SK-N-SH (cell line): ENCODE results near the gene TRAF2. TPM values are rescaled to one million over a fixed set of nuclear protein-coding genes. Genes with fewer than 3 reads are reported as not detected.

ENCODE experiments used
- CTCF ChIA-PET: fragments of 300-600, 350-600 bp; formaldehyde crosslinking; extraction: SDS; loops from one replicate; lab custom pipeline; 2021; lab: Yijun Ruan, JAX
- POLR2A ChIA-PET: fragments of 350-600 bp; sonication (Branson Sonifier 250); formaldehyde crosslinking; extraction: SDS; loops from one replicate; lab custom pipeline; 2020; ENCODE audit warnings: antibody characterized with exemption, inconsistent platforms; lab: Yijun Ruan, JAX
- DNase-seq: peaks from one replicate; pipeline ENCODE4 v3.0.0; 2012
- H2AFZ ChIP-seq: fragments of 200-600 bp; sonication (generic); 2 replicates; pipeline ENCODE4 v1.8.1; 2016; ENCODE audit warnings: antibody characterized with exemption, mild to moderate bottlenecking, low read depth
- H3F3A ChIP-seq: fragments of 200-600 bp; sonication (generic); replicated peaks from 2 replicates; pipeline ENCODE3; 2016; ENCODE audit warnings: antibody characterized with exemption, mild to moderate bottlenecking; ENCODE audit not compliant: insufficient read depth
- H3K27ac ChIP-seq, 2 experiments: fragments of 200-500 bp in 1 of 2; fragments of 200-600 bp in 1 of 2; sonication (Bioruptor generic) in 1 of 2; sonication (generic), shearing (Covaris generic) in 1 of 2; 2 replicates each; pipeline versions ENCODE4 v1.5.1 to v1.6.1; 2014 to 2016; ENCODE audit warnings: low read depth in 2 of 2, inconsistent platforms in 1 of 2, low read length in 1 of 2, mild to moderate bottlenecking in 1 of 2, mixed read lengths in 1 of 2
- H3K27me3 ChIP-seq: fragments of 200-600 bp; sonication (generic), shearing (Covaris generic); 2 replicates; pipeline ENCODE4 v1.6.1; 2016; ENCODE audit warnings: mixed run types; ENCODE audit not compliant: insufficient read depth
- H3K36me3 ChIP-seq, 2 experiments: fragments of 200-500 bp in 1 of 2; fragments of 200-600 bp in 1 of 2; sonication (Bioruptor generic) in 1 of 2; sonication (generic) in 1 of 2; replicated peaks in 1 of 2; 2 replicates each; pipeline versions ENCODE3 to v1.5.1; 2014 to 2016; ENCODE audit warnings: low read length in 1 of 2, mild to moderate bottlenecking in 1 of 2; ENCODE audit not compliant: insufficient read depth in 2 of 2, control insufficient read depth in 1 of 2
- H3K4me1 ChIP-seq, 2 experiments: fragments of 200-500 bp in 1 of 2; fragments of 200-600 bp in 1 of 2; sonication (Bioruptor generic) in 1 of 2; sonication (generic), shearing (Covaris generic) in 1 of 2; 2 replicates each; pipeline versions ENCODE4 v1.5.1 to v1.6.1; 2014 to 2016; ENCODE audit warnings: low read depth in 1 of 2, low read length in 1 of 2, mixed run types in 1 of 2; ENCODE audit not compliant: insufficient read depth in 2 of 2, control insufficient read depth in 1 of 2
- H3K4me2 ChIP-seq: fragments of 200-600 bp; sonication (generic), shearing (Covaris generic); 2 replicates; pipeline ENCODE4 v1.6.1; 2017; ENCODE audit warnings: mixed run types
- H3K4me3 ChIP-seq, 2 experiments: fragments of 200-500 bp in 1 of 2; fragments of 200-600 bp in 1 of 2; sonication (Bioruptor generic) in 1 of 2; sonication (generic), shearing (Covaris generic) in 1 of 2; 2 replicates each; pipeline versions ENCODE4 v1.5.1 to v1.8.1; 2014 to 2016; ENCODE audit warnings: low read depth in 2 of 2, inconsistent platforms in 1 of 2, low read length in 1 of 2, mild to moderate bottlenecking in 1 of 2, mixed read lengths in 1 of 2, moderate library complexity in 1 of 2
- H3K79me2 ChIP-seq: fragments of 200-600 bp; sonication (generic); 2 replicates; pipeline ENCODE4 v1.8.1; 2017; ENCODE audit warnings: mild to moderate bottlenecking; ENCODE audit not compliant: insufficient read depth
- H3K9ac ChIP-seq: fragments of 200-600 bp; sonication (generic); 2 replicates; pipeline ENCODE4 v1.6.1; 2017; ENCODE audit warnings: mixed run types
- H3K9me2 ChIP-seq: fragments of 200-600 bp; sonication (generic); 2 replicates; pipeline ENCODE4 v1.6.1; 2017; ENCODE audit warnings: mixed run types
- H3K9me3 ChIP-seq: fragments of 200-600 bp; sonication (generic); 2 replicates; pipeline ENCODE4 v1.6.1; 2017; ENCODE audit warnings: mixed run types, mild to moderate bottlenecking, moderate library complexity
- H4K20me1 ChIP-seq: fragments of 200-600 bp; sonication (generic); 2 replicates; pipeline ENCODE4 v1.6.1; 2017; ENCODE audit warnings: mild to moderate bottlenecking, mixed run types; ENCODE audit not compliant: insufficient read depth
- CHD2 ChIP-seq: fragments of 150-350 bp; IDR thresholded peaks from 2 replicates; pipeline ENCODE4 v1.6.1; 2018; ENCODE audit warnings: low read length; ENCODE audit not compliant: partially characterized antibody
- EZH2phosphoT487 ChIP-seq: fragments of 200-600 bp; sonication (generic); IDR thresholded peaks from 2 replicates; pipeline ENCODE4 v1.6.1; 2017; ENCODE audit warnings: low read depth, mixed run types, mild to moderate bottlenecking, antibody characterized with exemption, moderate library complexity, borderline replicate concordance
- FOSL2 ChIP-seq: IDR thresholded peaks from 2 replicates; pipeline ENCODE4 v1.4.0; 2012; ENCODE audit warnings: low read depth, mild to moderate bottlenecking, moderate library complexity, borderline replicate concordance
- FOXJ3 ChIP-seq: sonication (generic); formaldehyde crosslinking; IDR thresholded peaks from 2 replicates; pipeline ENCODE4 v1.5.1; 2020; ENCODE audit warnings: mild to moderate bottlenecking, missing genetic modification reagents
- JUND ChIP-seq: IDR thresholded peaks from 2 replicates; pipeline ENCODE4 v1.4.0; 2012
- MEF2A ChIP-seq: IDR thresholded peaks from 2 replicates; pipeline ENCODE4 v1.4.0; 2012; ENCODE audit warnings: low read depth, borderline replicate concordance
- NFIC ChIP-seq: IDR thresholded peaks from 2 replicates; pipeline ENCODE4 v1.4.0; 2012; ENCODE audit warnings: borderline replicate concordance
- RAD21 ChIP-seq: IDR thresholded peaks from 2 replicates; pipeline ENCODE4 v1.6.1; 2012; ENCODE audit warnings: mild to moderate bottlenecking, low read length
- RCOR1 ChIP-seq: fragments of 150-350 bp; IDR thresholded peaks from 2 replicates; pipeline ENCODE4 v1.6.1; 2017; ENCODE audit warnings: antibody characterized with exemption, low read length
- WGBS: methylation state at CpG from one replicate; pipeline ENCODE4 v1.1.6; 2017; ENCODE audit warnings: low lambda C conversion rate; 5-methylcytosine and 5-hydroxymethylcytosine counted together
- polyA plus RNA-seq, 3 experiments: library from polyadenylated mRNA; depleted of rRNA; stranded (reverse); fragments of >200 nt; gene quantifications; 2 replicates each; pipeline ENCODE4 v1.2.3, GENCODE V29; 2012
- TF ChIP-seq, protein P1 (sequence below): fragments of 150-350 bp; IDR thresholded peaks from 2 replicates; pipeline ENCODE4 v1.6.1; 2017; ENCODE audit warnings: antibody characterized with exemption, low read length, low read depth, borderline replicate concordance
- TF ChIP-seq, protein P2 (sequence below): IDR thresholded peaks from 2 replicates; pipeline ENCODE4 v1.4.0; 2012; ENCODE audit warnings: low read depth, borderline replicate concordance
- TF ChIP-seq, protein P3 (sequence below): IDR thresholded peaks from 2 replicates; pipeline ENCODE4 v1.4.0; 2012; ENCODE audit warnings: low read depth, borderline replicate concordance

The TRAF2 gene
- polyA plus RNA-seq, 1 of the 3 experiments (the other 2 are of a cell fraction), result 15.4 TPM

DNA sequence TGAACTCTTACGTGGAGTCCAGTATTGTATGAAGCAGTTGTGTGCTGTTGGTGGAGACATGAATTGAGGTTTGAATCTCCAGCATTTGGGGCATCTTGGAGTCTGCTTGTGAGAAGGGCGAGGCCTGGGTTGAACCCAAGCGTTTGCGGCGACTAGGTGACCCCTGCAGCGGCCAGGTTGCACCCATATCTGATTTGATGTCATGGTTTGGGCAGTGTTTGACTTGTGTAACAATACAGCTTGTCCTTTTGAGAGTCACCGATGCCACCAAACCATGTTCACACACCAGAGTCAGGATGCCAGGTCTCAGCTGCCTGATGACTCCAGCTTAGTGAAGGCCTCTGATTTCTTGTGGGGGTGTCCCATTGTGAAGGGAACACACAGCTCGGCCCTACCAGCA is 2.1 kb downstream of the TRAF2 start:
- Histone ChIP-seq H3K79me2 (peaks cover 66% of the 10 kb centered on the region), H3K27ac (no peak overlapping the region), H3K4me2 (no peak overlapping the region), H2AFZ (no peak overlapping the region), H3K9me3 (no peaks in the 10 kb centered on the region), H3K9me2 (no peaks in the 10 kb centered on the region), H4K20me1 (peaks cover 13% of the 10 kb centered on the region; the same call in 1 of the 2 replicates), H3K9ac (no peak overlapping the region), H3K4me1 (peaks cover 0 to 10% of the 10 kb centered on the region in 2 experiments; a peak in 2 of 4 replicates), H3K4me3 (no peak overlapping the region), H3K36me3 (no peaks in the 10 kb centered on the region), H3K27me3 (no peaks in the 10 kb centered on the region), H3F3A (no peaks in the 10 kb centered on the region)
- CTCF ChIA-PET, result interaction anchor here (1.4 kb wide), 1 partner anchor 138 kb away, joined by 4 read pairs; no protein-coding TSS in a partner anchor
- TF ChIP-seq RAD21 (no peak), EZH2phosphoT487 (no peak), RCOR1 (no peak), FOXJ3 (CRISPR knock-in tag) (no peak), JUND (no peak)
- TF ChIP-seq, protein P1, sequence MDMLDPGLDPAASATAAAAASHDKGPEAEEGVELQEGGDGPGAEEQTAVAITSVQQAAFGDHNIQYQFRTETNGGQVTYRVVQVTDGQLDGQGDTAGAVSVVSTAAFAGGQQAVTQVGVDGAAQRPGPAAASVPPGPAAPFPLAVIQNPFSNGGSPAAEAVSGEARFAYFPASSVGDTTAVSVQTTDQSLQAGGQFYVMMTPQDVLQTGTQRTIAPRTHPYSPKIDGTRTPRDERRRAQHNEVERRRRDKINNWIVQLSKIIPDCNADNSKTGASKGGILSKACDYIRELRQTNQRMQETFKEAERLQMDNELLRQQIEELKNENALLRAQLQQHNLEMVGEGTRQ, result no peak
- 85% methylated on average over 8 of the region's 8 CpGs for WGBS
- POLR2A ChIA-PET, result no interaction called here
- DNase-seq, result no peak

DNA sequence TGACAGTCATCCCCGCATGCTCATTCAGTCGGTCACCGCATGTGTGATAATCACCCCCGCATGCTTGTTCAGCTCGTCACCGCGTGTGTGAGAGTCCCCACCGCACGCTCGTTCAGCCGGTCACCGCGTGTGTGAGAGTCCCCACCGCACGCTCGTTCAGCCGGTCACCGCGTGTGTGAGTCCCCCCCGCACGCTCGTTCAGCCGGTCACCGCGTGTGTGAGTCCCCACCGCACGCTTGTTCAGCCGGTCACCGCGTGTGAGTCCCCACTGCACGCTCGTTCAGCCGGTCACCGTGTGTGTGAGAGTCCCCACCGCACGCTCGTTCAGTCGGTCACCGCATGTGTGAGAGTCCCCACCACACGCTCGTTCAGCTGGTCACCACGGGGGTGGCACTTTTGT is 3.5 kb downstream of the TRAF2 start:
- TF ChIP-seq FOSL2 (no peak), CHD2 (no peak)
- H3K4me1 ChIP-seq, result peaks cover 0 to 10% of the 10 kb centered on the region in 2 experiments; a peak in 2 of 4 replicates
- H3K36me3 ChIP-seq, result no peaks in the 10 kb centered on the region
- H3K9me3 ChIP-seq, result no peaks in the 10 kb centered on the region
- WGBS, result 95% methylated on average over 42 of the region's 42 CpGs
- no peaks in the 10 kb centered on the region for H3K27me3 ChIP-seq
- H3K9ac ChIP-seq, result no peak overlapping the region
- H3K9me2 ChIP-seq, result no peaks in the 10 kb centered on the region
- H3F3A ChIP-seq, result no peaks in the 10 kb centered on the region
- H2AFZ ChIP-seq, result no peak overlapping the region
- CTCF ChIA-PET, result interaction anchor here (1.0 to 1.3 kb wide), 2 partner anchors 54 to 123 kb away, joined by 3 read pairs; partner anchors contain the start of gene FBXW5
- H3K4me3 ChIP-seq, result no peak overlapping the region
- no peak overlapping the region for H3K4me2 ChIP-seq
- no peak overlapping the region for H3K27ac ChIP-seq
- DNase-seq, result no peak
- POLR2A ChIA-PET, result no interaction called here
- peaks cover 80% of the 10 kb centered on the region for H3K79me2 ChIP-seq
- peaks cover 13% of the 10 kb centered on the region; the same call in 1 of the 2 replicates for H4K20me1 ChIP-seq

DNA sequence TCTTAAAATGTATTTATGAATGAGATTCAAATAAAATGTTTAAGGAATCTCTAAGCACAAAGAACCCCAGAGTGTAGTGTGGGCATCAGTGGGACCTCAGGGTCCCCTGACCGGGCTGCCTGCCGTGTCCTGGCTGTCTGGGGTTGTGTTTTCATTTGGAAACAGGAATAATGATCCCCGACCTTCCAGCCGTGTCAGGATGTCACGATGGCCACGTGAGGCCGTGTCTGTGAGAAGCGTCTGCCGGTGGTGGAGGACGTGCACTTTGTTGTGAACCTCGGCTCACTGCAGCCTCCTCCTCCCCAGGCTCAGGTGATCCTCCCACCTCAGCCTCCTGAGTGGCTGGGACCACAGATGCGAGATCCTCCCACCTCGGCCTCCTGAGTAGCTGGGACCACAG is 4.3 kb downstream of the TRAF2 start:
- Histone ChIP-seq H3K27me3 (no peaks in the 10 kb centered on the region), H3K4me3 (no peak overlapping the region), H3K9me3 (no peaks in the 10 kb centered on the region), H3K4me2 (no peak overlapping the region)
- CTCF ChIA-PET, result interaction anchor here (0.7 to 1.3 kb wide), 3 partner anchors 54 to 180 kb away, joined by 3 read pairs; partner anchors contain the start of genes FBXW5 and SAPCD2
- DNase-seq, result no peak
- 93% methylated on average over 13 of the region's 13 CpGs for WGBS
- TF ChIP-seq CHD2, result no peak
- no peak for TF ChIP-seq MEF2A
- TF ChIP-seq, protein P2, sequence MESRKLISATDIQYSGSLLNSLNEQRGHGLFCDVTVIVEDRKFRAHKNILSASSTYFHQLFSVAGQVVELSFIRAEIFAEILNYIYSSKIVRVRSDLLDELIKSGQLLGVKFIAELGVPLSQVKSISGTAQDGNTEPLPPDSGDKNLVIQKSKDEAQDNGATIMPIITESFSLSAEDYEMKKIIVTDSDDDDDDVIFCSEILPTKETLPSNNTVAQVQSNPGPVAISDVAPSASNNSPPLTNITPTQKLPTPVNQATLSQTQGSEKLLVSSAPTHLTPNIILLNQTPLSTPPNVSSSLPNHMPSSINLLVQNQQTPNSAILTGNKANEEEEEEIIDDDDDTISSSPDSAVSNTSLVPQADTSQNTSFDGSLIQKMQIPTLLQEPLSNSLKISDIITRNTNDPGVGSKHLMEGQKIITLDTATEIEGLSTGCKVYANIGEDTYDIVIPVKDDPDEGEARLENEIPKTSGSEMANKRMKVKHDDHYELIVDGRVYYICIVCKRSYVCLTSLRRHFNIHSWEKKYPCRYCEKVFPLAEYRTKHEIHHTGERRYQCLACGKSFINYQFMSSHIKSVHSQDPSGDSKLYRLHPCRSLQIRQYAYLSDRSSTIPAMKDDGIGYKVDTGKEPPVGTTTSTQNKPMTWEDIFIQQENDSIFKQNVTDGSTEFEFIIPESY, result no peak
- no peak for TF ChIP-seq FOSL2
- TF ChIP-seq RAD21, result no peak
- no peak for TF ChIP-seq NFIC
- TF ChIP-seq, protein P3, sequence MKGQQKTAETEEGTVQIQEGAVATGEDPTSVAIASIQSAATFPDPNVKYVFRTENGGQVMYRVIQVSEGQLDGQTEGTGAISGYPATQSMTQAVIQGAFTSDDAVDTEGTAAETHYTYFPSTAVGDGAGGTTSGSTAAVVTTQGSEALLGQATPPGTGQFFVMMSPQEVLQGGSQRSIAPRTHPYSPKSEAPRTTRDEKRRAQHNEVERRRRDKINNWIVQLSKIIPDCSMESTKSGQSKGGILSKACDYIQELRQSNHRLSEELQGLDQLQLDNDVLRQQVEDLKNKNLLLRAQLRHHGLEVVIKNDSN, result no peak
- TF ChIP-seq, all 33 proteins: peak for 0
- no peak overlapping the region for H3K27ac ChIP-seq
- H3F3A ChIP-seq, result no peaks in the 10 kb centered on the region
- peaks cover 0 to 4% of the 10 kb centered on the region in 2 experiments; a peak in 1 of 4 replicates for H3K4me1 ChIP-seq
- H3K79me2 ChIP-seq, result peaks cover 88% of the 10 kb centered on the region
- H3K9me2 ChIP-seq, result no peaks in the 10 kb centered on the region
- H2AFZ ChIP-seq, result no peak overlapping the region
- H3K36me3 ChIP-seq, result no peaks in the 10 kb centered on the region
- POLR2A ChIA-PET, result no interaction called here
- H4K20me1 ChIP-seq, result peaks cover 13% of the 10 kb centered on the region; the same call in 1 of the 2 replicates
- no peak overlapping the region for H3K9ac ChIP-seq
